Measurements from ENCODE around the gene KLHL6. TPM values are rescaled to one million over a fixed set of nuclear protein-coding genes. Genes with fewer than 3 reads are reported as not detected.

KLHL6 gene
- polyA plus RNA-seq, 4 donors: 0.22 to 2.0 (median 1.5) TPM

DNA sequence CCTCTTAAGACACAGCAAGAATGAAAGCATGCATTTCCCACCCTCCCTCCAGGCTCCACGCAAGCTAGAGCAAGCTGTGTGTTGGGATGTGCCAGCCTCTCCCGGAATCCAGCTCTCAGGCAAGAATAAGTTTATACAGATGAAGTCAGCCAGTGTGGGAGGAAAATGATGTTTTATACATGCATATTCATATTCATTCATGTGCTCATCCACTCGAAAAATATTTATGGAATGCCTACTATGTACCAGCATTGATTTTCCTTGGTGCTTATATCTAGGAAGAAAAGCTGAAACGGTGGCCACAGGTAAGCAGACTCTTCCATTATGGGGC lies 62.7 kb downstream of the KLHL6 start:
- DNase-seq: no peak
- no peak for FAIRE-seq
- H3K4me3 ChIP-seq (ENCODE audit: low read depth in 1 of 3, low read length in 3 of 3): no peak overlapping the region
- H3K36me3 ChIP-seq (ENCODE audit: control insufficient read depth in 3 of 3, insufficient read depth in 2 of 3, low read depth in 1 of 3, low read length in 3 of 3): peaks cover 0 to 3% (median 0%) of the 10 kb centered on the region in 3 donors
- H3K4me1 ChIP-seq (ENCODE audit: control insufficient read depth in 3 of 3, insufficient read depth in 2 of 3, low read depth in 1 of 3, low read length in 2 of 3): peaks cover 0 to 12% (median 0%) of the 10 kb centered on the region in 3 donors
- no peak overlapping the region for H3K27ac ChIP-seq (ENCODE audit: low read depth in 1 of 3, low read length in 2 of 3)
- no peaks in the 10 kb centered on the region for H3K27me3 ChIP-seq (ENCODE audit: control insufficient read depth in 3 of 3, insufficient read depth in 3 of 3, low read length in 3 of 3)
- WGBS, 3 donors: 78 to 86% (median 82%) methylated on average over 4 of the region's 4 CpGs
- H3K9me3 ChIP-seq (ENCODE audit: control insufficient read depth in 2 of 2, insufficient read depth in 1 of 2, low read depth in 1 of 2, low read length in 1 of 2): no peaks in the 10 kb centered on the region

DNA sequence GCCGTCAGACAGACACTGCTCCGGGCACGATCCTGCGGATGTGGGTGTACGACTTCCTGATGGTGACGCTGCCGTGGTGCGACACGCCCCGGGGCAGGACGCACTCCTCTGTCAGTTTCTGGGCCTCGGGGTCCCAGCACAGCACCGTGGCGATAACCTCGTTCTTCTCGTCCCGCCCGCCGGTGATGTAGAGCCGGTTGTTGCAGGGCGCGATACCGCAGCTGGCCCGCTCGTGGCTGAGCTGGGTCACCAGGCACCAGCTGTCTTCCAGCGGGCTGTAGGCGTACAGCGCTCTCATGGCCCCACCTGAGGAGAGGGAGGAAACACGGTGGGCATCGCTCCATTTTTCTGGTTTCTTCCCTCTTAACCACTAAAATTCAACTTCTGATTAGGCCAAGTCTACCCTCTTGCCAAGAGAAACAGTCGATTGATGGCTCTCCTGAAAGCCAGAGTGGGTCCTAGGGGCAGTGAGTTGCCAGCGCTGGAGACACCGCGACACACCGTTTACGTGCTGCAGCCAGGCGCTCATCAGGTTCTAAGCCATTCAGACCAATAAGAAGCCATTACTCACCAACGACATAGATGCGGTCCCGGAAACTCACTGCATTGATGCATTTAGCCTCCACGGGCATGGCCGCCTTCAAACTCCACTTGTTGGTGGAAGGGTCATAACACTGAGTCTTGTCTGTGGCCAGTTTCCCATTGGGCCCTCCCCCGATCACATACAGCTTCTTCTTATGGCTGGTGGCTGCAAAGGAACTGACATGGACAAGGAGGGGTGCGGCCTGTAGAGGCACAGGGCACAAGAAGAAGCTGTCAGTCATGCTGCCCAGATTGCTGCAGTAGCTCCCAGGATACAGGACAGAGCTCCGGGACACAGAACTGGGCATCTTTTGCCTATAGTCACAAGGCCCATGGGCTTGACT lies 63.3 kb downstream of the KLHL6 start:
- Histone ChIP-seq H3K36me3 (ENCODE audit: control insufficient read depth in 3 of 3, insufficient read depth in 2 of 3, low read depth in 1 of 3, low read length in 3 of 3) (peaks cover 0 to 3% (median 0%) of the 10 kb centered on the region in 3 donors), H3K27ac (ENCODE audit: low read depth in 1 of 3, low read length in 2 of 3) (no peak overlapping the region), H3K9me3 (ENCODE audit: control insufficient read depth in 2 of 2, insufficient read depth in 1 of 2, low read depth in 1 of 2, low read length in 1 of 2) (no peaks in the 10 kb centered on the region), H3K27me3 (ENCODE audit: control insufficient read depth in 3 of 3, insufficient read depth in 3 of 3, low read length in 3 of 3) (no peaks in the 10 kb centered on the region), H3K4me3 (ENCODE audit: low read depth in 1 of 3, low read length in 3 of 3) (no peak overlapping the region), H3K4me1 (ENCODE audit: control insufficient read depth in 3 of 3, insufficient read depth in 2 of 3, low read depth in 1 of 3, low read length in 2 of 3) (peaks cover 0 to 12% (median 0%) of the 10 kb centered on the region in 3 donors)
- FAIRE-seq: no peak
- 94 to 97% (median 95%) methylated on average over 43 to 45 of the region's 45 CpGs for WGBS, 3 donors
- no peak for DNase-seq

DNA sequence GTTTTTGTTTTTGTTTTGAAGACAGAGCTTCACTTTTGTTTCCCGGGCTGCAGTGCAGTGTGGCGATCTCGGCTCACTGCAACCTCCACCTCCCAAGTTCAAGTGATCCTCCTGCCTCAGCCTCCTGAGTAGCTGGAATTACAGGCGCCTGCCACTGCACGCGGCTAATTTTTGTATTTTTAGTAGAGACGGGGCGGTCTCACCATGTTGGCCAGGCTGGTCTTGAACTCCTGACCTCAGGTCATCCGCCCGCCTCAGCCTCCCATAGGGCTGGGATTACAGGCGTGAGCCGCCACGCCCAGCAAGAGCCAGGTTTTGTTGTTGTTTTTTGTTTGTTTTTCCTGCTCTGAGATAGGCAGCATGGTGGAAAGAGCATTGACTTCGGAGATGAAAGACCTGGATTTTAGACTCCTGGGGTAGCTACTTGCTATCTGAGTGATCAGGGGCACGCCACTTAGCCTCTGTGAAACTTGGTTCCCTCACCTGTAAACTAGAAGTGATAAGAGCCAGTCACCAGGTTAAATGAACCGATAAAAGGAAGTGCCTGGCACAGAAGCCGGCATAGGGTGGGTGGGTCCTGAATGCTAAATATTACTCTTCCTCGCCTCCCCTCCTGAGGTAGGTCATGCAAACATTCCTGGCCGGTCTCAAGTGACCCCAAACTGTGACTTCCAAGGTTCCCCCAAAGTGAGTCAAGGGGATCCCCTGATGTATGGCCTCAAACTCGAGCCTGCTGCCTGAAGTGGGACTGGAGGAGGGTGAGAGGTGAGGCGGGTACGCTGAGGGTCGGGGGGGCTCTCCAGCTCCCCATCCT lies 64.2 kb downstream of the KLHL6 start:
- FAIRE-seq: no peak
- WGBS, 3 donors: 60 to 78% (median 69%) methylated on average over 23 of the region's 23 CpGs
- DNase-seq: peak in 1 of 2 donors; percentile 26

DNA sequence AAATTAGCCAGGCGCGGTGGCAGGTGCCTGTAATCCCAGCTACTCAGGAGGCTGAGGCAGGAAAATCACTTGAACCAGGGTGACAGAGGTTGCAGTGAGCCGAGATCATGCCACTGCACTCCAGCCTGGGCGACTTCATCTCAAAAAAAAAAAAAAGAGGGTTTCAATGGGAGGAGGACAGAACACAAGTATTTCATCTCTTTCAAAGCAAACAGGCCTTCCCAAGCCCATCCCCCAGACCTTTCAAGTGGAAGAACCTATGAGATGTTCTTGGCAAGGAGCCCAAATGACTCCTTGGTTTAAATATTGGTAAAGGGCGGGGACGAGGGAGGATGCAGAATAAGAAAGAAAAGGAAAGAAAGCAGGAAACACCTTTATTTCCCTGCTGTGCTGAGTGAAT lies 64.9 kb downstream of the KLHL6 start:
- H3K27me3 ChIP-seq (ENCODE audit: control insufficient read depth in 3 of 3, insufficient read depth in 3 of 3, low read length in 3 of 3): no peaks in the 10 kb centered on the region
- peaks cover 0 to 12% (median 0%) of the 10 kb centered on the region in 3 donors for H3K4me1 ChIP-seq (ENCODE audit: control insufficient read depth in 3 of 3, insufficient read depth in 2 of 3, low read depth in 1 of 3, low read length in 2 of 3)
- H3K9me3 ChIP-seq (ENCODE audit: control insufficient read depth in 2 of 2, insufficient read depth in 1 of 2, low read depth in 1 of 2, low read length in 1 of 2): no peaks in the 10 kb centered on the region
- H3K27ac ChIP-seq (ENCODE audit: low read depth in 1 of 3, low read length in 2 of 3): peak overlapping the region in 1 of 3 donors; percentile 27
- H3K4me3 ChIP-seq (ENCODE audit: low read depth in 1 of 3, low read length in 3 of 3): no peak overlapping the region
- peak; percentile 66 to 91 for DNase-seq
- no peak for FAIRE-seq
- WGBS, 3 donors: 53 to 65% (median 60%) methylated on average over 6 of the region's 6 CpGs
- peaks cover 0 to 3% (median 0%) of the 10 kb centered on the region in 3 donors for H3K36me3 ChIP-seq (ENCODE audit: control insufficient read depth in 3 of 3, insufficient read depth in 2 of 3, low read depth in 1 of 3, low read length in 3 of 3)

More for the DNA sequence above, 64.2 kb downstream of the KLHL6 start:
- Histone ChIP-seq H3K27ac (ENCODE audit: low read depth in 1 of 3, low read length in 2 of 3) (peak overlapping the region in 1 of 3 donors; percentile 24), H3K4me1 (ENCODE audit: control insufficient read depth in 3 of 3, insufficient read depth in 2 of 3, low read depth in 1 of 3, low read length in 2 of 3) (peaks cover 0 to 12% (median 0%) of the 10 kb centered on the region in 3 donors), H3K9me3 (ENCODE audit: control insufficient read depth in 2 of 2, insufficient read depth in 1 of 2, low read depth in 1 of 2, low read length in 1 of 2) (no peaks in the 10 kb centered on the region), H3K4me3 (ENCODE audit: low read depth in 1 of 3, low read length in 3 of 3) (no peak overlapping the region), H3K27me3 (ENCODE audit: control insufficient read depth in 3 of 3, insufficient read depth in 3 of 3, low read length in 3 of 3) (no peaks in the 10 kb centered on the region), H3K36me3 (ENCODE audit: control insufficient read depth in 3 of 3, insufficient read depth in 2 of 3, low read depth in 1 of 3, low read length in 3 of 3) (peaks cover 0 to 3% (median 0%) of the 10 kb centered on the region in 3 donors)

DNA sequence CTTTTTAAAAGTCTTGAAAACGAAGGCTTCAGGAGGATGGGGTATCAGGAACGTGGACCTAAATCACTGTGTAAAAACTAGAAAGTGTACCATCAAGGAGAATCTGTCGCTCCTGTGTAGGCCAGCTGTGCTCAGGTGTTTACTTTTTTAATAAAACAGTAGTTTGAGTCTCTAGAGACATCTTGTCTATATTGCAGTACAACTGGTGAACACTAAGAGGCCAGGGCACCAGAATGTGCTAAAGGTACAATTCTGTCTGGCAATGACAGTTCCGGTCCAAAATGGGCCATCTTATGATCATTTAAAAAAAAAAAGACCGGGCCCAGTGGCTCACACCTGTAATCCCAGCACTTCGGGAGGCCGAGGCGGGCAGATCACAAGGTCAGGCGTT lies 65.3 kb downstream of the KLHL6 start:
- peaks cover 0 to 3% (median 0%) of the 10 kb centered on the region in 3 donors for H3K36me3 ChIP-seq (ENCODE audit: control insufficient read depth in 3 of 3, insufficient read depth in 2 of 3, low read depth in 1 of 3, low read length in 3 of 3)
- H3K27ac ChIP-seq (ENCODE audit: low read depth in 1 of 3, low read length in 2 of 3): peak overlapping the region in 1 of 3 donors; percentile 27
- H3K27me3 ChIP-seq (ENCODE audit: control insufficient read depth in 3 of 3, insufficient read depth in 3 of 3, low read length in 3 of 3): no peaks in the 10 kb centered on the region
- DNase-seq (peak in 1 of 2 donors; percentile 24), FAIRE-seq (no peak)
- no peaks in the 10 kb centered on the region for H3K9me3 ChIP-seq (ENCODE audit: control insufficient read depth in 2 of 2, insufficient read depth in 1 of 2, low read depth in 1 of 2, low read length in 1 of 2)
- no peak overlapping the region for H3K4me3 ChIP-seq (ENCODE audit: low read depth in 1 of 3, low read length in 3 of 3)
- peaks cover 0 to 12% (median 0%) of the 10 kb centered on the region in 3 donors for H3K4me1 ChIP-seq (ENCODE audit: control insufficient read depth in 3 of 3, insufficient read depth in 2 of 3, low read depth in 1 of 3, low read length in 2 of 3)
- WGBS, 3 donors: 83 to 87% (median 83%) methylated on average over 9 of the region's 9 CpGs

DNA sequence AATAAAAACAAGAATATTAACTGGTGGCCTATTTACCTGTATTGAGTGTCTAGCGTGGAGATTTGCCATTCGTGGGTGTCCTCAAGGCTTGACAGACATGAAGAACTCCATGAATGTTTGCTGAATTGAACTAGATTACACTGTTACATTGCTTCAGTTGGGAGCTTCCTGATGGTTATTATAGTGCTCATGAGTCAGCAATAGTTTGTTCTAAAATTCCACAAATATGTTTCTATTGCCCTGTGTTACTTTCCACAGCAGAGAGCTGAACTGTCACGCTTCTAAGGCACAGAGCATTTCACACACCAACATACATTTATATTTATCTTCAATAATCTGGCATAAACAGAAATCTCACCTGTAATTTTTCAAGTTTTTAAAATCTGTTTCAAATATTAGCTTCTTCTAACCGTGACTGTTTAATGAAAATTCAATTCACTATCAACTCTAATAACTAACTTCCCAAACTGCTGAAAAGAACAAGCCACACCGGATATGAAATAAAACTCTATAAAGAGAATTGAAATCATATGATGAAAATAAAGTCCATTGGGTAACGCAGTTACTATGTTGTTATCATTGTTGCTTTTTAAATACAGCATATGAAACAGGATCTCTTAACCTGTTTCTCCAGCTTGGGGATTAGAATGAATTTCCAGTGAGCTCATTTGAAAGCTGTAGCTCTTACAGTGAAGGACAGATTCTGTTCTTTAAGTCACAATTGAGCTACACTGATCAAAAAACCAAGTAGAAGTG lies 65.9 kb downstream of the KLHL6 start:
- no peak for FAIRE-seq
- no peak overlapping the region for H3K27ac ChIP-seq (ENCODE audit: low read depth in 1 of 3, low read length in 2 of 3)

DNA sequence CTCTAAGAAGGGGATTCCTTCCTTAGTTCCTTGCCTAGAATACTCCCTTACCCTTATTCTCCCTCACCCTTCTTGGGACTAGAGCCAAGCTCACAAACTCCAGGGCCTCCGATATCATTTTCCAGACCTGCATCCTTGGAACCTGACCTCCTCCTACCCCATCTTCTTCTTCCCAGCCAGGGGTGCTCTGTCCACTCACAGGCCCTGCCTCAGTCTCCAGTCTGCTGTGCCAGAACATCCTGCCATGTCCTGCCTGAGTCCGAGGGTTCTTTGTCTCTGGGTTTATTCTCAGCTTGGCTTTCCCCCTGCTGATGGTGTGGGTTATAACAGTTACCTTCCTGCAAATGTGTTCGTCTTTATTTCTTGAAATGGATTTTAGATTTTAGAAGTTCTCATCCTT lies 67.2 kb downstream of the KLHL6 start:
- Histone ChIP-seq H3K9me3 (ENCODE audit: control insufficient read depth in 2 of 2, insufficient read depth in 1 of 2, low read depth in 1 of 2, low read length in 1 of 2) (no peaks in the 10 kb centered on the region), H3K4me1 (ENCODE audit: control insufficient read depth in 3 of 3, insufficient read depth in 2 of 3, low read depth in 1 of 3, low read length in 2 of 3) (peaks cover 0 to 12% (median 0%) of the 10 kb centered on the region in 3 donors), H3K4me3 (ENCODE audit: low read depth in 1 of 3, low read length in 3 of 3) (no peak overlapping the region), H3K36me3 (ENCODE audit: control insufficient read depth in 3 of 3, insufficient read depth in 2 of 3, low read depth in 1 of 3, low read length in 3 of 3) (peaks cover 0 to 3% (median 0%) of the 10 kb centered on the region in 3 donors), H3K27ac (ENCODE audit: low read depth in 1 of 3, low read length in 2 of 3) (no peak overlapping the region), H3K27me3 (ENCODE audit: control insufficient read depth in 3 of 3, insufficient read depth in 3 of 3, low read length in 3 of 3) (no peaks in the 10 kb centered on the region)
- DNase-seq (no peak), FAIRE-seq (no peak)
- WGBS, 3 donors: 96 to 98% (median 96%) methylated on average over 3 of the region's 3 CpGs

More for the DNA sequence above, 65.9 kb downstream of the KLHL6 start:
- H3K4me3 ChIP-seq (ENCODE audit: low read depth in 1 of 3, low read length in 3 of 3): no peak overlapping the region
- no peaks in the 10 kb centered on the region for H3K27me3 ChIP-seq (ENCODE audit: control insufficient read depth in 3 of 3, insufficient read depth in 3 of 3, low read length in 3 of 3)
- H3K36me3 ChIP-seq (ENCODE audit: control insufficient read depth in 3 of 3, insufficient read depth in 2 of 3, low read depth in 1 of 3, low read length in 3 of 3): peaks cover 0 to 3% (median 0%) of the 10 kb centered on the region in 3 donors
- 77 to 90% (median 83%) methylated on average over 6 of the region's 6 CpGs for WGBS, 3 donors
- H3K4me1 ChIP-seq (ENCODE audit: control insufficient read depth in 3 of 3, insufficient read depth in 2 of 3, low read depth in 1 of 3, low read length in 2 of 3): peaks cover 0 to 12% (median 0%) of the 10 kb centered on the region in 3 donors
- H3K9me3 ChIP-seq (ENCODE audit: control insufficient read depth in 2 of 2, insufficient read depth in 1 of 2, low read depth in 1 of 2, low read length in 1 of 2): no peaks in the 10 kb centered on the region
- peak in 1 of 2 donors; percentile 28 for DNase-seq

DNA sequence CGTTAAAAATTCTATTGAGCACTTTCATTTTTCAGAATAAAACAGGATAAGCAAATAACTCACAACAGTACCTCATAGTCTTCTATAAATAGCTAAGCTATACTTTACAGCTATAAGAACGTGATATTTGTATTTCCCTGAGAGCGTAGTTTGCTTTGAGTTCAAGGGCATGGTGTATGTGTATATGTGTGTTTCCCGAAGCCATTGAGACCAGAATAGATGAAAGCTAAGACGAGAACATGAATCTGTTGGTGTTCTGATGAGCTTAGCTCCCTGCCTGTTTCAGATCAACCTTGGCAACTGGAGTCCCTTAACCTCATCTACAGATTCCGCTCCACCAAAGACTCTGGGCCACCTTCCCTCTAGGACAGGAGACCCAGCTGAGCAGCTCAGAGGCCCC lies 67.6 kb downstream of the KLHL6 start:
- Histone ChIP-seq H3K9me3 (ENCODE audit: control insufficient read depth in 2 of 2, insufficient read depth in 1 of 2, low read depth in 1 of 2, low read length in 1 of 2) (no peaks in the 10 kb centered on the region), H3K36me3 (ENCODE audit: control insufficient read depth in 3 of 3, insufficient read depth in 2 of 3, low read depth in 1 of 3, low read length in 3 of 3) (peaks cover 0 to 3% (median 0%) of the 10 kb centered on the region in 3 donors), H3K27ac (ENCODE audit: low read depth in 1 of 3, low read length in 2 of 3) (no peak overlapping the region), H3K4me1 (ENCODE audit: control insufficient read depth in 3 of 3, insufficient read depth in 2 of 3, low read depth in 1 of 3, low read length in 2 of 3) (peaks cover 0 to 12% (median 0%) of the 10 kb centered on the region in 3 donors), H3K4me3 (ENCODE audit: low read depth in 1 of 3, low read length in 3 of 3) (no peak overlapping the region), H3K27me3 (ENCODE audit: control insufficient read depth in 3 of 3, insufficient read depth in 3 of 3, low read length in 3 of 3) (no peaks in the 10 kb centered on the region)
- 84 to 85% (median 85%) methylated on average over 6 of the region's 6 CpGs for WGBS, 3 donors
- FAIRE-seq (no peak), DNase-seq (no peak)

Data from small intestine (tissue), 7 donors.